Activated CD4-positive, alpha-beta T cell treated with anti-CD3 and anti-CD28 coated beads, Interleukin-2, Interleukin-6, amounts not matched to agents 100 ng/mL and 50 ng/mL, durations not matched to agents 16 hours and 8 hours (primary cell): ENCODE data around the gene TTN.

Experiments used
- DNase-seq: peaks from one replicate; pipeline ENCODE4 v3.0.0-alpha.2; 2020

TTN gene

DNA sequence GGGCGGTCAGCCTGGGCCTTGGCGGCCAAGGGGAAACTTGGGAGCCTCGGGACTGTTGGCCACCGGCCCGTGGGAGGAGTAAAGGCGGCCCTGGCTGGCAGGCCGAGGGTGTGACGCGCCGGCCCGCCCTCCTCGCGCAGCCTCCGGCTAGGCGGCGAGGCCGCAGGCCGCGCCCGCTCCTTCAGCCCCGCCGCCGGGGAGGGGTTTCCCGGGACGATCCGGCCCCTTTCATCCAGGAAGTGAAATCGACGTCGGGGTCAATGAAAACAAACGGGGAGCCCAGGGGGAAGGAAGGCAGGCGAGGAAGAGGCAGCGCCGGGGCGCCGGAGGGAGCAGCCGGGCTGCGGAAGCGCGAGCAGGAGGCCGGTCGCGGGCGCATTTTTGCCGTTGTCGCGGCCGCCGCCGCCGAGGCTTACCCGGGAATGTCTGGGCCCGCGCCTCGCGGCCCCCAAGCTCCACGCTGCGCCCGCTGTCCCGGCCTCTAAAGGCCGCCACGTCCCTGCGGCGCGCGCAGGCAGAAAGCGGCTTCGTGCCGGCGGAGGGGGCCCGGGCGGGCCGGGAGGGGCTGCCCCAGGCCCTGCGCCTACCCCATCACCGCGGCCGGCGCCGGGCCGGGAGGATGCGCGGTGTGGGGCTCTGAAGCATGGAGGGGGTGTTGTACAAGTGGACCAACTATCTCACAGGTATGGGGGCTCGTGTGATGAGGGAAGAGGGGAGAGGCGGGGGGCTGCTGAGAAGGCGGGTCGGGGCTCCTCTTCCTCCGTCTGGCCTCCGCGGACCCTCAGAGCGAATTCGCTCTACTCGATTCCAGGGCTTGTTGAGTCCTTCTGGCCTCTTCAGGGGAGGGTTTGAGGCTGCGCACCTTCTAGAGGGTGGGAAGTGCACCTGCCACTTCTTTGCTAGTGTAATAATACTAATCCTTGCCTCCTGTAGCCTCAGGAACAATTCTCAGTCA lies 326.7 kb downstream of the TTN start, which contains the start of gene PLEKHA3:
PLEKHA3 (plus strand) TSS at position 231 of the 955 bp plus-strand sequence; CDS start at position 644, 413 bp downstream.
- DNase-seq, result peak; percentile 90

DNA sequence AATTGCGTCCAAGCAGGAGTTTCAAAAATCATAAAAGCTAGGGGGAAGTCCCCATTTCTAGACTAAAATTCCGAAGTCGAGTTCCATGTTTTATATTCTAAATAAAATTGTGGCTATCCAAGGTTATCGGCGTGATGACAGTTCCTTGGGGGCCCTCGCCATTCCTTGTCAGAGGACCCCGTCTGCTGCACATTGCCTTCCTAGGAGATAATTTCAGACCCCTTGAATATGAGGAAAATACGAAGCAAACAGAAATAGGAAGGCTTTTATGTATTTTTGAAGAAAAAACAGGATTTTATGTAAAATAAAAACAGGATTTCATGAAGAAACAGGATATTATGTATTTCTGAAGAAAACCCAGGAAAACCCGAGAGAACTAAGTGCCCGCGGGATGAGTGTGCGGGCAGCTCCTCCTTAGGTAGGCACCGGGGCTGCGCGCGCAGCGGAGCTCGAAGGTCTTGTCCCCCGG lies 327.4 kb downstream of the TTN start:
- DNase-seq, result no peak

DNA sequence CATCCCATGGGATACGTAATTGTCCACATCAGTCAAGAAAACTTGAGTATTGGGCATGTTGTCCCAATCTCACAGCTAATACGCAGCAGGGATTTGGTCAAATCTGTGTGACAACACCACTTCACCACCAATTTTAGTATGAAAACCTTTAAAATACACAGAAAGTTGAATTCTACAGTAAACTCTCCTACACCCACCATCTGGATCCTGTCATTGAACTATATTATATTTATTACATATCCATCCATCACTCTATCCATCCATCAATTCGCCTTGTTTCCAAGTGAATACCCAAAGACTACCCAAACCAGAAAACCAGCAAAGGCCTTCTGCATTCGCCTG lies 328.0 kb downstream of the TTN start:
- no peak for DNase-seq

DNA sequence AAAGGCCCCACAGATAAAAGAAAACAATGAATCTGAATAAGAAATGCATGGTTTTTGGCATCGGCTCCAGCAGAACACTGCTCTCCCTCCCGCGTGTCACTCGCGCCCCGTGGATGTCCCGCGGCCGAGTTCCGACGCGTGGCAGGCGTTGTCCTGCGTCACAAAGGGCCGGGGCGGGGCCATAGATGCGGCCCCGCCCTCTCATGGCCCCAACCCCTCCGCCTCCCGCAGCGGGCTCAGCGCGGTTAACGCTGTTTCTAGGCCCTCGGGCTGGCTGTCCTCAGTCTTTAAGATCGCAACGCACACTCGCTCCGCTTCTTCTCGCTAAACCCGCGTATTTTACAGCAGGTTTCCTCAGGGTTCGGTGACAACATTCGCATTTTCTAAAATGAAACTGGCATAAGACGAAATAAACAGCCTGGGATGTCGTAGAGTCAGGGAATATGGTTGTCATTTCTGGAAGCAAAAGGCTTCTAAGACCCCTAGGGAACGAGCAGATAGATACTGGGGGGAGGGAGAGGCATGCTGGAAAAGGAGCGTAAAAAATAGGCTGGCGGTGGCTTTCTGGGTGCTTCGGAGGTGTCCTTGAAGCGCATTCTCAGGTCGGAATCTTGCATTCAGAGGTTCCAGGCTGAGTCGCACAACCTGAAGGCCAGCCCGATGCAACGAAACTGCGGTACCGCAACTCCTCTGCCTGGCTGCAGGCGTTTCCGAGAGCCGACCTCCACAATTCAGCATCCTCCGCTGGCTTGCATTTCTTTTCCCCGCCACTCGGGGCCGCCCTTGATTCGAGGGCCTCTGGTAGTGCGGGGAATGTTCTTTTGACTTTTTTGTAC lies 328.6 kb downstream of the TTN start, which contains the start of gene FKBP7:
FKBP7 (minus strand) TSS at position 162 of the 836 bp plus-strand sequence; CDS start at position 61, 101 bp downstream.
- peak; percentile 88 for DNase-seq

DNA sequence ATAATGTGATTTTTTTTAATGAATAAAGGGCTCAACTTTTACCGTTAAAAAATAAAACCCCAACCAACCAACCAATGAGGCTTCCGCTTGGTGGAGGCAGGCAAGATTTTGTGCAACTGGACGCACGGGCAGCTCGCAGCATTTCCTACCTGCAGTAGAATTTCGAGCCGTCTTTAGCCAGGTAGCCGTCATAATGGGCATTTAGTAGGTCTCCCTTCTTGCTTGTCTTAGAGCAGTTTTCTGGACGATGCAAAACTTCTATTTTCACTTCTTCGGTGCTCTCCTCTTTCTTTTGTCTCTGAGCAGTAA lies 329.1 kb downstream of the TTN start:
- DNase-seq, result peak; percentile 29

DNA sequence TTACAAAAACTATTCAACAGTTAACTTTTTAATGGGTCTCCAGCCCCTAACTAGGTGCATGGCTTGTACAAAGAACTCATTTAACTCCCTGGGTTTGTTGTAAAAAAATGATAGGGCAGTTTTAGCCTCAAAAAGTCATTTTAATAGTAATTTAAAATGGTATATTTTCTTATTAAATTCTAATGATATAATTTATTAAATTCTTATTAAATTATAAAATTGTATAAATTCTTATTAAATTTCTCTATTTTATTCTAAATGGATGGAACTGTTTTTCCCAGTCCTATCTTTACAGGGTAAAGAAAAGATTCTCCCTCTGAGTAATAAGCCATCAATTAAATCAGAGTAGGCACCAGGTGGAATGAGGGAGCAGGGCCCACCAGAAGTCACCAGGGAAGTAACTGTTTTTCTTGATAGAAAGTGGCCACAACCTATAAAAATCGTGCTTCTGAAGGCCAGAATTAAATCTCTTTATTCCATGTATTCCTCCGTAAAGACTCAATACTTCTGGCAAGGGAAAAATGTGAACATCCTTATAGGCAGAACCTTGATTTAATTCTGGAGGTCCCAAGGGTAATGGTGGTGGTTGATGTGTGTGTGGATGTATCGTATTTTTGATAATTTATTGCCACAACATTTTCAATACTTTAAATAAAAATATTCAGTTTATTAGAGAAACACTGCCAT lies 329.6 kb downstream of the TTN start:
- DNase-seq, result no peak

DNA sequence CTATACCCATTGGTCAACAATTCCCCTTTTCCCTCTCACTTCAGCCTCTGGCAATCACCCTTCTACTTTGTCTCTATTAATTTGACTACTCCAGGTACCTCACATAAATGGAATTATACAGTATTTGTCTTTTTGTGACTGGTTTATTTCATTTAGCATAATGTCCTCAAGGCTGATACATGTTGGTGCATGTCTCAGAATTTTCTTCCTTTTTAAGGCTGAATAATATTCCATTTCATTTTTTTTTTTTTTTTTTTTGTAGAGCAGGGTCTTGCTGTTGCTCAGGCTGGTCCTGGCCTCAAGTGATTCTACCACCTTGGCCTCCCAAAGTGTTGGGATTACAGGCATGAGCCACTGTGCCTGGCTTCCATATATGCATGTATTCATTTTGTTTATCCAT lies 330.7 kb downstream of the TTN start:
- DNase-seq, result no peak
